ENCODE data around the gene CTNNBIP1.
A peak's percentile ranks its signal among the peaks of the same experiment; 100 is the strongest.

Gene CTNNBIP1

GRCh38 chr1:9877962-9878361 is 32.1 kb downstream of the CTNNBIP1 start:
- peak; percentile 52 for DNase-seq (ENCODE audit: low spot score)

- DNase-seq (ENCODE audit: low spot score), result no peak
Observed at GRCh38 chr1:9875636-9876000, 34.5 kb downstream of the CTNNBIP1 start.

- peak; percentile 99 for DNase-seq (ENCODE audit: low spot score)
Observed at GRCh38 chr1:9874959-9875635, 35.0 kb downstream of the CTNNBIP1 start.

GRCh38 chr1:9874412-9874811 is 35.7 kb downstream of the CTNNBIP1 start:
- no peak for DNase-seq (ENCODE audit: low spot score)

GRCh38 chr1:9873992-9874391 is 36.1 kb downstream of the CTNNBIP1 start:
- DNase-seq (ENCODE audit: low spot score), result no peak

- DNase-seq (ENCODE audit: low spot score), result no peak
Observed at GRCh38 chr1:9873385-9873784, 36.7 kb downstream of the CTNNBIP1 start.

- no peak for DNase-seq (ENCODE audit: low spot score)
Observed at GRCh38 chr1:9872430-9873165, 37.5 kb downstream of the CTNNBIP1 start.

GRCh38 chr1:9871707-9872425 is 38.2 kb downstream of the CTNNBIP1 start:
- no peak for DNase-seq (ENCODE audit: low spot score)

GRCh38 chr1:9871021-9871420 is 39.0 kb downstream of the CTNNBIP1 start:
- DNase-seq (ENCODE audit: low spot score), result no peak

- DNase-seq (ENCODE audit: low spot score), result no peak
Observed at GRCh38 chr1:9870572-9870971, 39.5 kb downstream of the CTNNBIP1 start.

GRCh38 chr1:9869831-9870251 is 40.2 kb downstream of the CTNNBIP1 start:
- DNase-seq (ENCODE audit: low spot score), result no peak

GRCh38 chr1:9868244-9868590 is 41.9 kb downstream of the CTNNBIP1 start:
- no peak for DNase-seq (ENCODE audit: low spot score)

- peak; percentile 92 for DNase-seq (ENCODE audit: low spot score)
Observed at GRCh38 chr1:9867408-9868243, 42.4 kb downstream of the CTNNBIP1 start.

GRCh38 chr1:9866836-9867235 is 43.2 kb downstream of the CTNNBIP1 start:
- no peak for DNase-seq (ENCODE audit: low spot score)

- no peak for DNase-seq (ENCODE audit: low spot score)
Observed at GRCh38 chr1:9865724-9866123, 44.3 kb downstream of the CTNNBIP1 start.

GRCh38 chr1:9863371-9863770 is 46.7 kb downstream of the CTNNBIP1 start:
- DNase-seq (ENCODE audit: low spot score), result no peak

GRCh38 chr1:9861360-9861759 is 48.7 kb downstream of the CTNNBIP1 start:
- no peak for DNase-seq (ENCODE audit: low spot score)

GRCh38 chr1:9860887-9861286 is 49.2 kb downstream of the CTNNBIP1 start:
- DNase-seq (ENCODE audit: low spot score), result no peak

- DNase-seq (ENCODE audit: low spot score), result peak; percentile 70
Observed at GRCh38 chr1:9859281-9860014, 50.6 kb downstream of the CTNNBIP1 start.

GRCh38 chr1:9858293-9859035 is 51.6 kb downstream of the CTNNBIP1 start:
- DNase-seq (ENCODE audit: low spot score), result no peak

GRCh38 chr1:9855186-9855585 is 54.9 kb downstream of the CTNNBIP1 start:
- DNase-seq (ENCODE audit: low spot score), result no peak
